ENCODE results near the gene TDRD9. TPM values are rescaled to one million over a fixed set of nuclear protein-coding genes. Genes with fewer than 3 reads are reported as not detected.

Gene TDRD9, protein sequence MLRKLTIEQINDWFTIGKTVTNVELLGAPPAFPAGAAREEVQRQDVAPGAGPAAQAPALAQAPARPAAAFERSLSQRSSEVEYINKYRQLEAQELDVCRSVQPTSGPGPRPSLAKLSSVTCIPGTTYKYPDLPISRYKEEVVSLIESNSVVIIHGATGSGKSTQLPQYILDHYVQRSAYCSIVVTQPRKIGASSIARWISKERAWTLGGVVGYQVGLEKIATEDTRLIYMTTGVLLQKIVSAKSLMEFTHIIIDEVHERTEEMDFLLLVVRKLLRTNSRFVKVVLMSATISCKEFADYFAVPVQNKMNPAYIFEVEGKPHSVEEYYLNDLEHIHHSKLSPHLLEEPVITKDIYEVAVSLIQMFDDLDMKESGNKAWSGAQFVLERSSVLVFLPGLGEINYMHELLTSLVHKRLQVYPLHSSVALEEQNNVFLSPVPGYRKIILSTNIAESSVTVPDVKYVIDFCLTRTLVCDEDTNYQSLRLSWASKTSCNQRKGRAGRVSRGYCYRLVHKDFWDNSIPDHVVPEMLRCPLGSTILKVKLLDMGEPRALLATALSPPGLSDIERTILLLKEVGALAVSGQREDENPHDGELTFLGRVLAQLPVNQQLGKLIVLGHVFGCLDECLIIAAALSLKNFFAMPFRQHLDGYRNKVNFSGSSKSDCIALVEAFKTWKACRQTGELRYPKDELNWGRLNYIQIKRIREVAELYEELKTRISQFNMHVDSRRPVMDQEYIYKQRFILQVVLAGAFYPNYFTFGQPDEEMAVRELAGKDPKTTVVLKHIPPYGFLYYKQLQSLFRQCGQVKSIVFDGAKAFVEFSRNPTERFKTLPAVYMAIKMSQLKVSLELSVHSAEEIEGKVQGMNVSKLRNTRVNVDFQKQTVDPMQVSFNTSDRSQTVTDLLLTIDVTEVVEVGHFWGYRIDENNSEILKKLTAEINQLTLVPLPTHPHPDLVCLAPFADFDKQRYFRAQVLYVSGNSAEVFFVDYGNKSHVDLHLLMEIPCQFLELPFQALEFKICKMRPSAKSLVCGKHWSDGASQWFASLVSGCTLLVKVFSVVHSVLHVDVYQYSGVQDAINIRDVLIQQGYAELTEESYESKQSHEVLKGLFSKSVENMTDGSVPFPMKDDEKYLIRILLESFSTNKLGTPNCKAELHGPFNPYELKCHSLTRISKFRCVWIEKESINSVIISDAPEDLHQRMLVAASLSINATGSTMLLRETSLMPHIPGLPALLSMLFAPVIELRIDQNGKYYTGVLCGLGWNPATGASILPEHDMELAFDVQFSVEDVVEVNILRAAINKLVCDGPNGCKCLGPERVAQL (N-terminal part only)
- not detected in 2 replicates for total RNA-seq (2014; rRNA removed; shearing (Covaris generic))

DNA sequence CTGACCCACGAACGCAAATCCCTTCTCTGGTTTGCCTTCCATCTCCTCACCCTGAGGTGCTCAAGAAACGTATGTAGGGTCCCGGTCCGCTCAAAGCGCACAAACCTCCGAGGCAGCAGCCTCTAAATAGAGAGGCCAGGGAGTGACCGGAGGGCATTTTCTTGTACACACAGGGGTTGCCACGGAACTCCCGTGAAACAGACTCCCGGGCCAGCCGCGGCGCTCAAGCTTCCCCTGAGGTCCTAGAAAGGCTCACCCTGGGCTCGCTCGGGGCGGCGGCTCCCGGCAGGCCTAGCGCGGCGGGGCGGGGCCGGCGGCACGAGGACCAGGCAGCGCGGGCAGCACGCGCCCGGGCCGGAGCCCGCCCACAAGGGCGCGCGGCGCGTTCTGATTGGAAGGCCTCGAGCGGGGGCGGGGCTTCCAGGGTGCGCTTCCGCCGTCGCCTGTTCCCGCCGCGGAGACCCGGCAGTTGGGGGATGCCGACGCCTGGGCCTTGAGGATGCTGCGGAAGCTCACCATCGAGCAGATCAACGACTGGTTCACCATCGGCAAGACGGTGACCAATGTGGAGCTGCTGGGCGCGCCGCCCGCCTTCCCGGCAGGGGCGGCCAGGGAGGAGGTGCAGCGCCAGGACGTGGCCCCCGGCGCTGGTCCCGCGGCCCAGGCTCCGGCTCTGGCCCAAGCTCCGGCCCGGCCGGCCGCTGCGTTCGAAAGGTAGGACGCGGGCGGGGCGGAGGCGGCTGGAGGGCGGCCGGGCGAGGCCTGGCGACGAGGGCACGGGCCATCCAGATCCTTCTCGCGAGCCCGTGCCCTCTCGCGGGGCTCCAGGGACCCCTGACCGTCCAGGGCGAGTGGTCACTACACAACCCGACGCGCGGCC, at the start of gene TDRD9:
Gene TDRD9, plus strand, starts transcription at position 446 of the 880 bp plus-strand sequence. Its CDS starts 54 bp downstream, at position 500.
- Histone ChIP-seq H3K9me3 (replicated peaks) (no peaks in the 10 kb centered on the region), H3K4me3 (no peak within 1 kb of the TSS), H3K27ac (no peak within 1 kb of the TSS), H3K36me3 (no peaks in the 10 kb centered on the region), H3K27me3 (peaks cover 5% of the 10 kb centered on the region; the same call in 1 of the 2 replicates), H3K4me1 (no peaks in the 10 kb centered on the region)
- no peak for DNase-seq

DNA sequence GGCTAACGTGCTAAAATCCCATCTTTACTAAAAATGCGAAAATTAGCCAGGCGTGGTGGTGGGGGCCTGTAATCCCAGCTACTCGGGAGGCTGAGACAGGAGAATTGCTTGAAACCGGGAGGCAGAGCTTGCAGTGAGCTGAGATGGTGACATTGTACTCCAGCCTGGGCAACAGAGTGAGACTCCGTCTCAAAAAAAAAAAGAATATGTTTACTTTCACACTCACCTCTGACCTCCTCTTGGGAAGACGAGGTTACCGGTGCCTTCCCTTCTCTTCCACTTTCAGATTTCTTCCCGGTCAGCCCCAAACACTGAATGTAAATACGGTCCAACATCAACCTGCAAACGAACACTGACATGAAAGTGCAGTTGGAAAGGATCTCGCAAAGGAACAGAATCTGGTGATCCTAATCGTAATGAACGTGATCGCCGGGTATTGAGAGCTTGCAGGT, 49.1 kb upstream of the TDRD9 start:
- H3K9me3 ChIP-seq (replicated peaks): no peaks in the 10 kb centered on the region
- H3K27ac ChIP-seq: peak overlapping the region; percentile 96
- no peaks in the 10 kb centered on the region for H3K36me3 ChIP-seq
- H3K4me1 ChIP-seq: peaks cover 36% of the 10 kb centered on the region
- DNase-seq: no peak
- no peaks in the 10 kb centered on the region for H3K27me3 ChIP-seq
- peak overlapping the region; percentile 48 for H3K4me3 ChIP-seq

DNA sequence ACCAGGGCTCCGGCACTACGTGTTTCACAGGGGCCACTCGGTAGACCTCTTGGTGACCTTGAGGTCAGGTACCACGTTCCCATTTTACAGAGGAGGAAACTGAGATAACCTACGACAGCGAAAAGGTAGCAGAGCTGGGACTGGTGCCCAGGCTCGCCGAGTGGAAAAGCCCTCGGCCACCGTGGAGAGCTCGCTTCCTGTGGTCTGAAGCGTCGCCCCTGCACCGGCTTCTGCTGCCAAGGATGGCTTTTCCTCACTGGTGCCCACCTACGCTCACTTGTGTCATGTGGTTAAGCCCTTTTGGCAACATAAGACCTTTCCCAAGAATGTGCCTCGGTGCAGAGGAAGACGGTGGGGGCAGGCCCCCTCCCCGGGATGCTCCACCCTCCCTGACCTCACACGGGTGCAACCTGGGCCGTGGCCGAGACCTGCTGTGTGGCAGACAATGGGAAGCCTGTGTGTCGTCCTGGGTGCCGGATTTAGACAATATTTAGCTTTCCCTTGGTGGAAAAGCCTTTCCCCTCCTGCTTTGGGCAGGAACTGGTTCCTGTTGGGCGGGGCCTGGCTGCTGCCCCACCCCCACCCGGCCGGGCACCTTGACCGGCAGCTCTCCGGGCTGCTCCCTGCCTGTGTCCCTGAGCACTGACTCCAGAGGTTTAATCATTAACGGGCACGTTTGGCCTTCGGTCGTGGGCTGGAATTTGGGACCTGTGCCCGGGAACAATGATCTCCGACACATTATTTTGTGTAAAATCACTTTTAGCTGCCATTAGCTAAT, 48.5 kb upstream of the TDRD9 start:
- DNase-seq: peak; percentile 90 to 94
- Histone ChIP-seq H3K4me1 (peaks cover 36% of the 10 kb centered on the region), H3K27me3 (no peaks in the 10 kb centered on the region), H3K27ac (peak overlapping the region; percentile 96), H3K4me3 (peak overlapping the region; percentile 48), H3K9me3 (replicated peaks) (no peaks in the 10 kb centered on the region), H3K36me3 (no peaks in the 10 kb centered on the region)

DNA sequence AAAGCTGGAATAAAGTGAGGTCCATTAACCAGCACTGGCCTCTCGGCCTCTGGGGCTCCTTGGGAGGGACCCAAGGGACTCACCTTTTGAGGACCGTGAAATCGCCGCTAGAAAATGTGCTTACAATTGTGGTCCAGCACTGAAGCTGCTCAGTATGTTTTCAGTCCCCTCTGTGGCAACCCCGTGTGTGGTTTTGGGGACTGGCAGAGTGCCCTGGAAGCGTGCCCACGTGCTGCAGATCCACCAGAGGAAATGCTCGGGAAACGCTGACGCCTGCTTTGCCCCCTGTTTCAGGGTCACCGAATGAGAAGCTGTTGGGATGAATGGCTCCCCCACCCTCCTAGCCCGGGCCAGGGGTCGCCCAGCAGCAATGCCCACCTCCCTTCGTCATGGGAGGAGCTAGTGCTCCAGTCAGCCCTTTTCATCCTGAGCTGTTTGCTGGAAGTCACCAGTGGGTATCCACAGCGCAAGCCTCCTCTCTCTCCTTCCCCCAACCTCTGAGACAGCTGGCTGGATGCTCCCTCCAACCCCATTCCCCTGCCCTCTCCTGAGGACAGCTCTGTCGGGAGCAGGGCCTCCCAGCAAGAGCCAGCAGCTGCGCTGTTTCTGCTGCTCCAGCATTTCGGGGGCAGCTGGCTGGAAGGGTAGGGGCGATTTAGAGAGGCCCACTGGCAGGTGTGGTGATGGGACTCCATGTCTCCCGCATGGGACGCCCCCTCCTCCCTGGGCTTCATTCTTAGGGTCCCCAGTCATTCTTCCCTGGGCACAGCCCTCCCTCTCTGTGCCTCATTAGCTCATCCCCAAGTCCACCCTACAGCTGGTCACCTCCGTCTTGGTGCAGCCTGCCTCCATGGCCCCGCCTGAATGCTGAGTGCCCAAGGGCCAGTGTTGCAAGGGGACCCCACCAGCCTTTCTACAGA, 47.6 kb upstream of the TDRD9 start:
- peaks cover 36% of the 10 kb centered on the region for H3K4me1 ChIP-seq
- peak overlapping the region; percentile 96 for H3K27ac ChIP-seq
- peak overlapping the region; percentile 48 for H3K4me3 ChIP-seq
- peak; percentile 97 for DNase-seq
- no peaks in the 10 kb centered on the region for H3K27me3 ChIP-seq
- H3K36me3 ChIP-seq: no peaks in the 10 kb centered on the region
- no peaks in the 10 kb centered on the region for H3K9me3 ChIP-seq (replicated peaks)

DNA sequence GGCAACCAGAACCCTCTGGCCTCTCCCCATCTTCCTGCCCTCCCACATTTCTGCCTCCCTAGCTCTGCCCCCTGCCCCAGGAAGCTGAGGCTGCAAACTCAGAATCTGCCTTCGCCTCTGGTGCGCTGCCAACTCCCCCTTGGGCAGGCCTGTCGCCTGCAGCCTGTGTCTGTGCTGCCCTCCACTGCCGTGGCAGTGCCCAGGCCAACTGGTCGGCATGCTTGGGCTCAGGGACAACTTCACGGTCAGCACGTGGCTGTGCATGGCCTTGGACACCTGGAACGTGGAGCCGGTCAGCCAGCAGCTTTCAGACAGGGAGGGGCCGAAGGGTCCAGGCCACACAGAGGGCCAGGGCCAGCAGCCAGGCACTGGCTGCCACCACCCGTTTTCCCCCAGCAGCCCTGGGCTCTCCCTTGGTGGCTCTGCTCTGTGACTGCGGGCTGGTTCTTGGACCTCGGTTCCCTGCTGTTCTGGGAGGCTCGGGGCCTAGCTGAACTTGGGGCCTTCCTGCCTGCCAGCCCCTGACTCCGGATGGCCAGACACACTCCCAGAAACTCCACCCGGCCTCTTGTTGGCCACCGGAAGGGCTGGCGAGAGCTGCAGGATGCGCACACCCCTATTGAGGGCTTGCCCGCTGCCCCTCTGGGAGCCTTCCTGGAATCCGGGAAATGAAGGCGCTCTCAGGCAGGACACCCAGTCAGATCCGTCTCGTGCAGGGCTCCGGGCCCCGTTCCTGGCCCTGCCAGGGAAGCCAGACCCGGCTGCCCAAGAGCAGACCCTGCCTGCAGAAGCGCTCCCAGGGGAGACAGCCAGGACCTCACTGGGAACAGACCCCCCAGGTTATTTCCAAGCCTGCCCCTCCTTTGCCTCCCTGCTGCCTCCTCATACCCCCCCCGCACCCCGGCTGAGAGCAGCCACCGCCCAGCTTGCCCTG, 46.7 kb upstream of the TDRD9 start:
- H3K27ac ChIP-seq: peak overlapping the region; percentile 96
- no peaks in the 10 kb centered on the region for H3K36me3 ChIP-seq
- no peaks in the 10 kb centered on the region for H3K27me3 ChIP-seq
- no peaks in the 10 kb centered on the region for H3K9me3 ChIP-seq (replicated peaks)
- H3K4me1 ChIP-seq: peaks cover 41% of the 10 kb centered on the region
- H3K4me3 ChIP-seq: peak overlapping the region; percentile 48
- DNase-seq: peak; percentile 80 to 81

DNA sequence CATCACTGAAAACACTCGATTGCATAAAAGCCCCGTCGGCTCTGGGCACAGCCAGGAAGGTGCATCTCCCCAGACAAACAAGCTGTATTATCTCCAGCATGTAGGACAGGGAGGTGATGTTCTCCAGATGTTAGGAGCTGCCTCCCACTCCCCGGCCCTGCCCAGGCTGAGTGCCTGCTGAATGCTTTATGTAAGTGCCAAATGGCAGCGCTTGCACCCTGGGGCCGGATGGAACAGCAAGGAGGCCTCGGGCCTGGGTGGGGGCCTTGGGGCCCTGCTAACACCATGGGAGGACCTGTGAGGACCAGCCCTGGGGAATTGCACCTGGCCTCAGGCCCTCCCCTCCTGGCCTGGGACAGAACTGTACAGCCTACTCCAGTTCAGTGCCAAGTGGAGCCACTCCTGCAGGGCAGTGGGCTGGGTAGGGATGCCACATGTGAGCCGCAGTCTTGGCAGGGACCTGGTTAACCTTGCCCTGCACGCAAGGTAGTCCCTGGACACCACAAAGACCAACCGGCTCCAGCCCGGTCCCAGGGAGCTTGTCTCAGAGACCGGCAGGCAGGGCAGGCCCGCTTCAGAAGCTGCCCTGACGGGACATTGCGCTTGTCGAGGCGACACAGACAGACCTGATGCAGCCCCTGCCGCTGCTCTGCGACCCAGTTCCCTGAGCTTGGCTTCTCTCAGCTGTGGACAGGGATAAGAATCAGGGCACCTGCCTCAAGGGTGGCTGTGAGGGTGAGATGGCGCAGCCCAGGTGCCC, 45.6 kb upstream of the TDRD9 start:
- Histone ChIP-seq H3K4me1 (peaks cover 38% of the 10 kb centered on the region), H3K27ac (peak overlapping the region; percentile 96; the same call in 1 of the 2 replicates), H3K9me3 (replicated peaks) (no peaks in the 10 kb centered on the region), H3K4me3 (peak overlapping the region; percentile 48), H3K36me3 (no peaks in the 10 kb centered on the region), H3K27me3 (no peaks in the 10 kb centered on the region)
- no peak for DNase-seq

DNA sequence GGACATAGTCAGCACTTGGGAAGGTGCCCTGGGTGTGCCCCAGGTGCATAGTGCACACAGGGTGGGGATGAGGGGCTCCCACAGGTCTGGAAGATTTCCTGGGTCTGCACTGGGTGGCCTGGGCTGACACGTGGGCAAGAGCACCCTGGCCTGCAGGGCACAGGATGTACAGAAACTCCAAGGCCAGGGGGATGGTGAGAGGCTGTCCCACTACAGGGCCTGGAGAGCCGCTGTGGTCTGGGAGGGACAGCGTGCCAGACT, 45.1 kb upstream of the TDRD9 start:
- no peak overlapping the region for H3K27ac ChIP-seq
- H3K27me3 ChIP-seq: no peaks in the 10 kb centered on the region
- DNase-seq: no peak
- H3K4me3 ChIP-seq: no peak overlapping the region
- no peaks in the 10 kb centered on the region for H3K9me3 ChIP-seq (replicated peaks)
- peaks cover 40% of the 10 kb centered on the region for H3K4me1 ChIP-seq
- no peaks in the 10 kb centered on the region for H3K36me3 ChIP-seq

DNA sequence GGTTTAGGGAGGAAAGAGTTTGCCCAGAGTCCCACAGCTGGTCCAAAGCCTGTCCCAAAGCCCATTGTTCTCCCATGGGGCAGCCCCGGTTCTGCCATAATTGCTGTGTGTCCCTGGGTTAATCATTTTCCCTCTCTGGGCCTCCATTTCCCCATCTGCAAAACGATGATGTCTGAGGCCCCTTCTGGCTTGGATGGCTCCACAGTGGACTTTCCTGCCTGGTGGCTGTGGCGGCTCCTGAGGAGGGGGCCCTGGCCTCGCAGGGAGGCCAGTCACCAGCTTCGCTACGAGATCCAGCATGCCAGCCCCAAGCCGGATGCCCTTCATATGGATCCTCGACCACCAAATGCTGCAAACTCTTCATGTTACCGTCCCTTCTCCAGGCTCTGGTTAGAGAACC, 43.4 kb upstream of the TDRD9 start:
- H3K4me1 ChIP-seq: peaks cover 51% of the 10 kb centered on the region
- no peaks in the 10 kb centered on the region for H3K36me3 ChIP-seq
- H3K27ac ChIP-seq: no peak overlapping the region
- H3K27me3 ChIP-seq: no peaks in the 10 kb centered on the region
- H3K9me3 ChIP-seq (replicated peaks): no peaks in the 10 kb centered on the region
- no peak for DNase-seq
- H3K4me3 ChIP-seq: no peak overlapping the region

DNA sequence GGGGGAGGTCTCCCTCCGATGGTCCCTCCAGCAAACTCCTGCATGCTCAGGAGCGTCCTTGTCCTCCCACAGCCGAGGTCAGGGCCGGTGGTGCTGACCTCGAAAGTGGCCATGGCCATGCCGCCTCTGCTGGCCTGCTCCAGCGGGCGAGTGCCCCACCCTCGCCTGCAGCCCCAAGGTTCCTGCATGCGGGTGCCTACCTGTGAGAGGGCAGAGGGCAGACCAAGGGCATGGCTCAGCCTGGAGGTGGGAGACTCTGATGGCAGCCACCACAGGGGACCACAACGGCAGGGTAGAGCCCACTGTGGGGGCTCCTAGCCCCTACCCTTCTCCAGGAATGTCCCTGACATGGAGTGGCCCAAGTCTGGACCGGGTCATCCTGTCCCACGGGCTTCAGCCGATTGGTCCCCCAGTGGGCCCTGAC, 42.7 kb upstream of the TDRD9 start:
- Histone ChIP-seq H3K27me3 (no peaks in the 10 kb centered on the region), H3K36me3 (no peaks in the 10 kb centered on the region), H3K9me3 (replicated peaks) (no peaks in the 10 kb centered on the region), H3K27ac (no peak overlapping the region), H3K4me1 (peaks cover 57% of the 10 kb centered on the region), H3K4me3 (no peak overlapping the region)
- DNase-seq: no peak

DNA sequence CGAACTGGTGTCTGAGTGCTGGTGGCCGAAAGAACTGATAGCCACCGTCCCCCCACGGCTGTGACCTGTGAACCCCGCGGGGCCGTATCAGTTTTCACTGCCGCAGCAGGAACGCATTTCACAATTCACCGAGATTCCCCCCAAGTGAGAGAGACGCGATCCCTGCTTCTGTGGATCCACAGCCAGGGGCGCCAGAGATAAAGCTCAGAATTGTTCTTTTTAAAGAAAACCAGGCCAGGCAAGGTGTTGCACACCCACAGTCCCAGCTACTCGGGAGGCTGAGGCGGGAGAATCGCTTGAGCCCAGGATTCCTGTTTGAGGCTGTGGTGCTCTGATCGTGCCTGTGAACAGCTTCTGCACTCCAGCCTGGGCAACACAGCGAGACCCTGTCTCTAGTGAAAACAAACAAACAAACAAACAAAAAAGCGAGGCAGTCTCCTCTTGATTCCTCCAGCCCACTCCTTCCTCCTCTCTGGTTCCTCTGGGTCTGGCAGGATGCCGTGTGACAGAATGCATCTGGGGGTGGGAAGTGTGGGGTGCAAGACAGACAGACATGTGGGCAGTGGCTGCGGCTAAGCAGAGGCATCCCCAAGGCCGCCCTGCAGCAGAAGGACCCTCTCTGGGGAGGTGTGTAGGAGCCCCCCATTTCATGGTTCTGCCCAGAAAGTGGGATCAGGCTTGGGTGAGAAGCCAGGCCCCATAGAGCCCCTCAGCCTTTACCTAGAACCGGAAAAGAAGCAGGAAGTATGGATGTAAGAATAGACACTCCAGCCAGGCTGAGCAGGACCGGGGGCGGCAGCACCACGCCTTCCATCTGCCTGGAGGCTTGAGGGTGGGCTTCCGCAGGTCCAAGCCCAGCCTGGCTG, 41.7 kb upstream of the TDRD9 start:
- no peaks in the 10 kb centered on the region for H3K9me3 ChIP-seq (replicated peaks)
- H3K27me3 ChIP-seq: no peaks in the 10 kb centered on the region
- no peak for DNase-seq
- H3K4me3 ChIP-seq: no peak overlapping the region
- no peaks in the 10 kb centered on the region for H3K36me3 ChIP-seq
- no peak overlapping the region for H3K27ac ChIP-seq
- peaks cover 47% of the 10 kb centered on the region for H3K4me1 ChIP-seq

Data from SJCRH30 (cell line).